CD4-positive, alpha-beta T cell treated with Interleukin-17A for 1 hour (primary cell): Measurements from ENCODE around the gene UGT1A8.

Experiments used
- DNase-seq: peaks from one replicate; pipeline ENCODE4 v3.0.0-alpha.2; 2020

UGT1A8 gene

DNA sequence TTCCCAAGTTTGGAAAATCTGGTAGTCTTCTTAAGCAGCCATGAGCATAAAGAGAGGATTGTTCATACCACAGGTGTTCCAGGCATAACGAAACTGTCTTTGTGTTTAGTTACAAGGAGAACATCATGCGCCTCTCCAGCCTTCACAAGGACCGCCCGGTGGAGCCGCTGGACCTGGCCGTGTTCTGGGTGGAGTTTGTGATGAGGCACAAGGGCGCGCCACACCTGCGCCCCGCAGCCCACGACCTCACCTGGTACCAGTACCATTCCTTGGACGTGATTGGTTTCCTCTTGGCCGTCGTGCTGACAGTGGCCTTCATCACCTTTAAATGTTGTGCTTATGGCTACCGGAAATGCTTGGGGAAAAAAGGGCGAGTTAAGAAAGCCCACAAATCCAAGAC is 154.7 kb downstream of the UGT1A8 start:
- no peak for DNase-seq

DNA sequence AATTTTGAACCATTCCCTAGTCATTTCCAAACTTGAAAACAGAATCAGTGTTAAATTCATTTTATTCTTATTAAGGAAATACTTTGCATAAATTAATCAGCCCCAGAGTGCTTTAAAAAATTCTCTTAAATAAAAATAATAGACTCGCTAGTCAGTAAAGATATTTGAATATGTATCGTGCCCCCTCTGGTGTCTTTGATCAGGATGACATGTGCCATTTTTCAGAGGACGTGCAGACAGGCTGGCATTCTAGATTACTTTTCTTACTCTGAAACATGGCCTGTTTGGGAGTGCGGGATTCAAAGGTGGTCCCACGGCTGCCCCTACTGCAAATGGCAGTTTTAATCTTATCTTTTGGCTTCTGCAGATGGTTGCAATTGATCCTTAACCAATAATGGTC is 155.2 kb downstream of the UGT1A8 start:
- no peak for DNase-seq

DNA sequence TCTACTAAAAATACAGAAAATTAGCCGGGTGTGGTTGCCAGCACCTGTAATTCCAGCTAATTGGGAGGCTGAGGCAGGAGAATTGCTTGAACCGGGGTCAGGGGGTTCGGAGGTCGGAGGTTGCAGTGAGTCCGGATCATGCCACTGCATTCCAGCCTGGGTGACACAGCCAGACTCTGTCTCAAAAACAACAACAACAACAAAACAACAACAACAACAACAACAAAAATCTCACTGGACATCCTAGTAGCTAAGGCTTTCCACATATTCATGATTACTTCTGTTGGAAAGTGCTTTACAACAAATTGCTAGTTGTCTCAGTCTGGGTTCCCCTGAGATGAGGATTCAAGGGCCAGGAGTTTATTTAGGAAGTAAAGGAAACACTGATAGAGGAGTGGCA is 156.4 kb downstream of the UGT1A8 start:
- DNase-seq, result no peak

DNA sequence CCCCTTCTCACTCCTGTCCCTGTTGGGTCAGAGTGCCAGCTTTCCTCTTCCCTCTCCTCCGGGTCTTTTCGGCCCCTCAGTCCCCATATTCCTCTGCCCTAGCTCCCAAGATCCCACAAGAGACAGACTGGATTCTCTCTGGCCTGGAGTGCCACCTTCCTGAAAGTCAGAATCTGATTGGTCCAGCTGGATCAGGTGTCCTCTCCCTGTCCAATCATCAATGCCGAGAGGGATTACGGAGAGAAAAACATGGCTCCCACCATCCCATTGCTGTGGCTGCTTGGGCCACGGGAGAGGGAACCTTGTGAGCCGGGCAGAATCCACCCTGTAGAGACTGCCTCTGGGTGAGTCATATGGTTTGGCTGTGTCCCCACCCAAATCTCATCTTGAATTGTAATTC is 158.0 kb downstream of the UGT1A8 start:
- DNase-seq, result no peak

DNA sequence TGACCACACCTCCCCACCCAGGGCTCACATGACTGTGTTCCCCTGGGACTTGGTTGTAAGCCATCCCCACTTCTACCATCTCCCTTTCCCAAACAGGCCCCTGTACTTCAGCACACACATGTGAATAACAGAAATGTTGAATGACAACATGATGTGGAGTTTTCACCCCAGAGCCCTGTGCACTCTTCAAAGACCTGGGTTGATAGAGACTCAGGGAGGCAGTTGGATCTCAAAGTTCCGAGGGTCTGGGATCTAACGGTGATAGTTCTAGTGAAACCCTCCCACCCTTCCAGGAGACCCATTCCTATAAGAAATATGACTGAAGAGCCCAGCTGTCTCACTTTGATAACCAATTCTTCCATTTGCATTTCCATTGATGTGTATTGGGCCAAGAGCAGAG is 160.6 kb downstream of the UGT1A8 start, which contains the start of gene MROH2A:
MROH2A (plus strand) TSS at position 301 of the 400 bp plus-strand sequence. CDS start 1,029 bp downstream, outside the sequence.
- no peak for DNase-seq

DNA sequence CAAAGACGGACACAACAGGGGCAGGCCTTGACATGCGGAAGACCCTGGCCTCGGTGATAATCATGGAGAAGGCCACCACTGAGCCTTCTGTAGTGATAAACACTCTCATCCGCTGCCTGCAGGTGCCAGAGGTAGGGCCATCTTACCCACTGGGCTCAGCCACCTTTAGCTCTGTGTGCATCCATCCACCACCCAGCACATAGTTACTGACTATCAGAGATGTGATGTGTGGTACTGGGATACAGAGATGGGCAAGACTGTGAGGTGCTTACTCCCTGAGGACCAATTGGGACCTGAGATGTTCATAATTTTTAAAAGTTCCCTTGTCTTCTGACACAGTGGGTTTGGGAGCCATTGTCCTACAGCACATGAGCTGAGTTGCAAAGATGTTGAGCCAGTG is 162.3 kb downstream of the UGT1A8 start:
- no peak for DNase-seq

DNA sequence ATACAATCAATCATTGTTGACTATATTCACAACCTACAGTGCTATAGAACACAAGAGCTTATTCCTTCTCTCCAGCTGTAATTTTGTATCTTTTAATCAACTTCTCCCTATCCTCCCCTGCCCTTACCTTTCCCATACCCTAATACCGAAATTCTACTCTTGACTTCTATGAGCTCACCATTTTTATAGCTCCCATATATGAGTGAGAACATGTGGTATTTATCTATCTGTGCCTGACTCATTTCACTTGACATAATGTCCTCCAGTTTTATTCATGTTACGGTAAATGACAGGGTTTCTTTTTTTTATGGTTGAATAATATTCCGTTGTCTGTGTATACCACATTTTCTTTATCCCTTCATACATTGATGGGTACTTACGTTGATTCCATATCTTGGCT is 163.3 kb downstream of the UGT1A8 start:
- DNase-seq, result no peak

DNA sequence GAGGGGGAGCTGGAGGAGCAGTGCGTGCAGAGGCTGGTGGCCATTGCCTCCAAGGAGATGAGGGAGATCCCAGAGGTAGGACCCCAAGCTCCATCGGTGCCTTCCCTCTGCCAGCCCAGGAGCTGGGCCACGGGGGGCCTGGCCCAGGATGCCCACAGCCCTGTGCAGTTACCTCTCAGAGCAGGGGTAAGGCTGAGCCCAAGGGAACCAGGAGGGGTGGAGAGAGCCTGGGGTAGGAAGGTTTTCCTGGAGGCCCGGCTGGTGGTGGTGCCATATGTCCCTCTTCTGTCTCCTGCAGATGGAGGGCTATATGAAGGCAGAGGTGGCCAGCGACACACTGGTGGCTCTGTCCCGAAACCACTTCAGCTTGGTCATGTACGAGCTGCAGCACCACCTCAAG is 172.1 kb downstream of the UGT1A8 start:
- no peak for DNase-seq

DNA sequence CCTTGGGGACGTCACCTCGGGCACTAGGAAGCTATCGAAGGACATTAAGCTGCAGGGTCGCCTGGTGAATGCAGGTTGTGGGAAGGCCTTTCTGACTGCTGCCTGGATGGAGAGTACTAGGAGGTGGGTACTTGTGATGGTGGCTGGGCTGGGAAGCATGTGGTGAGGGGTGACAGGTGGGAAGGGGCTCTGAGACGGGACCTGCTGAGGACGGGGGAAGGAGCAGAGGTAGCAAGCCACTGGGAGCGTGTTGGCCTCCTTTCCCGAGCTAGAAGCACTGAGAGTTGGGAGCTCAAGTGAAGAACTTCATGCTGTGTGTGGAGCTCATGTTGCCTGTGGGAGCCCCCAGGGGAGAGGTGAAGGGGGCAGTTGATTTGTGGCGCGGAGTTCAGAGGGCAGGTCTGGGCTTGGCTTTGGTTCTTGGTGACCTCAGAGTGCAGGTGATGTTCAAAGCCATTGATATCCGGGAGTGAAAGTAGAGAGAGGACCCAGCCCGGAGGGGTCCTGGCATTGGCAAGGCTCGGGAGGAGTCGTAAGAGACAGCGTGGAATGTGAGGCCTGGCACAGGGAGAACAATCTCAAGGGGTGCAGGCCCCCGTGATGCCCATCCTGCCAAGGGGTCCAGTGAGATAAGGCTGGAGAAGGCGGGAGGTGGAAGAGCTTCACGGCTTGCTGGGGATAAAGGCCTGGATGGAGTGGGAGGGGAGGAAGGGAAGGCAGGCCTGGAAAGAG is 173.9 kb downstream of the UGT1A8 start:
- no peak for DNase-seq

DNA sequence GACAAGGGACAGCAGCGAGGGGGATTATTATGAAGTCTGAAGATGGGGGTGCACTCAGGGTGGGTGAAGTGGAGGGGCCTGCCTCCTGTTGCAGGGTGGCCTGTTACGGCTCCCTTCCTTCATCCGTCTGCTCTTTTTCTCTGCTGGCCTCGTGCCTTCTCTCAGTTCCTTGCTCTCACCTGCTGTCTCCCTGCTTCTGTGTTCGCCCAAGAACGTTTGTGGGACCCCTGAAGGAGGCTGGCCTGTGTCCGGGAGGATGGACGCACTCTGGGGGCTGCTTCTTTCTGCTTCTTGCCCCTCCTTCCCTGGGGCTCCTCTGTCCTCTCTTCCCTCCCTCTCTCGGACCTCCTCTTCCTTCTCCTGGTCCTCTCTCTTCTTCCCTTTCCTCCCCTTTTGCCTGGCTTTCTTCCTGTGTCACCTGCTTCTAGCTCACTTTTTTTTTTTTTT is 174.5 kb downstream of the UGT1A8 start:
- DNase-seq, result no peak

DNA sequence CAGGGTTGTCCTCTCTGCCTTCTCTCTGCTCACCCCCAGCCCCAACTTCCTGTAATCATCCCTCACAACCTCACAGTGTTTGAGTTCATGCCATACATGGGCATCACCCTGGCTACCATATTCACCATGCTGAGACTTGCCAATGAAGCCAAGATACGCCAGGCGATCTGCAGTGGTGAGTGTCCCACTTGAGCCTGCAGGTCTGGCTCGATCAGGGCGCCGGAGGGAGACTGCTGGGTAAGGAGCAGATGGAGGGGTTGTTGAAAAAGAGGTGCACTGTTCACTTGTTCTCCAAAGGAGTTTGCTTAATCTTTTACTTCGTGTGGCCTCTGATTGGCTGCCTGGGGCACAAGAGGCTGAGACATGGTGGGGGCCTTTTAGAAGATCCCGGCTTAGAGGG is 175.3 kb downstream of the UGT1A8 start:
- DNase-seq, result no peak

DNA sequence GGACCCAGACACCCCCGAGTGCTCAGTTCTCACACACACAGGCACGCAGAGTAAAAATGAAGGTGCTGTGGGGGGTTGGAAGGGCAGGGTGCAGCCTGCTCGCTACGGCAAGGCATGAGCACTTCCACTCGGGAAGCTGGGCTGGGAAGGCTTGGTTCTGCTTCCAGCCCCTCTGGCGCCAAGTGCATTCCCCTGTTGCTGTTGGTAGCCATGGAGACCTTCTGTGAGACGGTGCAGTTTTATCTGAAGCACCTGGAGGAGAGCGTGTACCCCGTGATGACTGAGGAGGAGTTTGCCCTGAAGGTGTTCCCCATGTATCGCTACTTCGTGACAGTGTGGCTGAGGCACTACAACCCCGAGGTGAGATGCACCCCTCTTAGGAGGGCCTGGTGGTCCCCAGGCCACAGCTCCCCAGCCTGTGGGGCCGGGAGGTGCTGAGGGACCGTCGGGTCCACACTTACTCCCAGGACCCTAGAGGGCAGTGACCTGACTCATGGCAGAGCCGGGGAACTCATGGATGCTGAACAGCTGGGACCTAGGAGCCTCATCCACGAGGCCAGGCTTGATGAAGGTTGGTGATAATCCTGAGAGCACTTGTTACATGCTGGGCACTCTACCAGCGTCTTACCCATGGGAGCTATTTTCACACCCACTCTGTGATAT is 176.2 kb downstream of the UGT1A8 start:
- no peak for DNase-seq

DNA sequence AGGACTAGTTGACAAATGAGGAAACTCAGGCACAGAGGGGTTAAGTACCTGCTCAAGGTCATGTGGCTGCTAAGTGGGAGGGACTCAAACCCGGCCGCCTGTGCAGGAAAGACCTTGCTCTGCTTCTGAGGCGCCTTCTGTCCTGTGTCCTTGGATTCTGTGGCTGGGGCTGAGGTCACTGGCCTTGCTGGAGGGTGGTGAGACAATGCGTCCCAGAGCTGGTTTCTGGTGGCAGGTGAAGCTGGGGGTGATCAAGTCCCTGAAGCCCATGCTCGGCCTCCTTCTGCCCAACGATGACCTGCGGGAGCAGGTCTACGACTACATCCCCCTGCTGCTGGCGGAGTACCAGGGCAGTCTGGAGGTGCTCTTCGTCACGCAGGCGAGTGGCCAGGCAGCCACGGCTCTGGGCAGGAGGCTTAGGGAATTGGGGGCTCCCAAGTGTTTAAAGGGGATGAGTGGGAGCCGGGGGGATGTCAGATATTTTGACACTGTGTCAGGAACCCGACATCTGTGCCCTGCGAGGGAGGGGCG is 176.8 kb downstream of the UGT1A8 start:
- no peak for DNase-seq

DNA sequence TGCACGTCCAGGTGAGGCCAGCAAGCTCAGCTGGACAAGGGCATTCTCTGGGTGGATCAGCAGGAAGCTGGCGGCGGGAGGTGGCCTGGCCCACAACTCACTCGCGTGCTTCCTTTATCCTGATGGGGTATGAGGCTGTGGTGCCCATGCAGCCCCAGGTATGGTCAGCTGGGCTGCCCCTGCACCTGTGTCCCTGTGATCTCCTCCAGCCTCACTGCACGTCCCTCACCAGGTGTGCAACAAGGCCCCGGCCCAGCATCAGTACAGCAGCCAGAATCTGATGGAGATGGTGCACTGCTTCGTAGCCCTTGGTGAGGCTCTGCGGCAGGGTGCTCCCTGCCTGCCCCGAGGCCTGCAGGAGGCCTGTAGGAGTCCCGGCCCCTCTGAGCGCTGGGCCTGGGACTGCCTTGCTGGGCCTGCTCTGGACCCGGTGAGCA is 178.3 kb downstream of the UGT1A8 start:
- no peak for DNase-seq

DNA sequence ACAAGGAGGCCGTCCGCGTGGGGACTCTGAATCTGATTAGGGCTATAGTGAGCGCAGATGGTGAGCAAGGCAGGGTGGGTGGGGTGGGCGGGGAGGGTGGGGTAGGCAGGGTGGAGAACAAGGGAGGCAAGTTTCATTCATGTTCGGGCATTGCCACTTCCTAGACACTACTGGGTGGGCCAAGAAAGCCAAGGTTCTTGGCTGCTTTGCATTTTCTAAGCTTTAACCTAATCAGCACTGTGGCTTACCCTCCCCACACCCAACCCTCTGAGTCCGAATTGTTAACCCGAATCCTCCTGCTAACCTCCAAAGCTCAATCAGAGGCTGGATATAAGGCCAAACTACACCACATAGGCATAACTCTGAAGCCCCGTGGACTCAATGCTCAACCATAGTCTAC is 178.8 kb downstream of the UGT1A8 start:
- DNase-seq, result no peak

DNA sequence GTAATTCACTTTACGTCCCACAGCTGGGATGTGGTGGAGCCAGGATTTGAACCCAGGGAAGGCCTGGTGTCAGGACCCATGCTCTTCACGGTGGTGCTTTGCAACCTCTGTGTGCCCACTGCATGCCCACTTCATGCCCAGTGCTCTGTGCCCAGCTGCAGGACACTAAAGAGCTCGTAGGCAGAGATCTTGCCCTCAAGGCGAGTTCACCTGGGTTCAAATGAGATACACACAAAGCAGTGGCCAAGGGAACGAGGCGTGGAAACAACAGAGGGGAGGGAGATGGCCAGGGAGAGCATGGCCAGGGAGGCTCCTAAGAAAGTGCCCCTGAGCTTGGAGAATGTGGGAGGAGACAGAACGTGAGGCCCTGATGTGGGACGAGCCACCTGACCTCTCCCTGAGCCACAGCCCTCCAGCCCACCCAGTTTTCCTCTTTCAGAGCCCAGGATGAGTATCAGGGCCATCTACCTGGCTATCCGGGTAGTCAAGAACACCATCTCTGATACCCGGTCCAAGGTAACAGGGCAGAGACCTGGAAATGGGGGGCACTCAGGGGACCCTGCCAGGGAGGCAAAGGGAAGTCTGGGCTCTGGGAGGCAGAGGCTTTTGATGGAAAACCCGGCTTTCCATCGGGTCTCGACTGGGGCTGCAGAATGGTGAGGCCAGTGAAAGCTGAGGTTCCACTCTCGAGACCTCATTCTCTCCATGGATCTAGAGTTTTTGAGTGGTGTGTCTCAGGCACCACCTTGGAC is 181.1 kb downstream of the UGT1A8 start:
- DNase-seq, result no peak

DNA sequence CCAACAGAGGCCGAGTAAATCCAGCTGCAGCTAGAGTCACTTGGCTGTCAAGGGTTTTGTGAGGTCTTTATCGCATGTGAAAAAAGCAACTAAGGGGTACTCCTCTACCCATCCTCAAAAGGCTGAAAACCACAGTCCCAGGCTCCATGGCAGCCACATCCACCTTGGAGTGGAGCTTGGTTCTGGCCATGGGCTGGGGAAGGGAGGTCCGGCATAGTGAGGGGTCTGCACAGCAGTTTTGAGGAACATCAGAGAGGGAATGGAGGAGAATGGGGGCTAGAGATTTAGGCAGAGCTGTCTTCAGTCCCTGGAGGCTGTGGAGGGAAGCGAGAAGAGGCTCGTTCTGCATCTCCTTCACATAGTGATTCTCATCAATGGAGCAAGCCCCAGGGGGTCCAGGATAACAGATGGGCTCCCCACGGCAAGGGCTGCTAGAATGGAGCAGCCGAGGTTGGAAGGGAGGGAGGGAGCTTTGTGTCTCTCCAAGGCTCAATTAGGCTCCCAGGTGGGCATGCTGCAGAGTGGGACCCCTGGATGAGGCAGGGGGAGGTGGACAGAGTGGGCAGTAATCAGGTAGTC is 181.7 kb downstream of the UGT1A8 start:
- no peak for DNase-seq

DNA sequence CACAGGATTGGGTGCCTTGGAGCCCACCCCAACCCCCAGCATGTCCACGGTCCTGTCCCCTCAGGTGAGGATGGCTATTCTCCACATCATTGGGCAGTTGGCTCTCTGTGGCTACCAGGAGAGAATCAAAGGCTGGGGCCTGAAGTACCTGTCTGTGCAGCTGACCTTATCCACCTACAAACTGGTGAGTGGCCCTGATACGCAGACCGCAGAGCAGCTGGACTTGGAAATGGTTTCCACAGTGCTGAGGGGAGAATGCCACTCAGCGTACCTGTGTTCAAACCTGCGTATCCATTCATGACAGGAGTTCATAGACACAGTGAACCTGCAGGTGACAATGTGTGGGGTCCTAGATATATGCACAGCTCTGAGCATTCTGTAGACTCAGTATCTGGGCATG is 182.3 kb downstream of the UGT1A8 start:
- no peak for DNase-seq

DNA sequence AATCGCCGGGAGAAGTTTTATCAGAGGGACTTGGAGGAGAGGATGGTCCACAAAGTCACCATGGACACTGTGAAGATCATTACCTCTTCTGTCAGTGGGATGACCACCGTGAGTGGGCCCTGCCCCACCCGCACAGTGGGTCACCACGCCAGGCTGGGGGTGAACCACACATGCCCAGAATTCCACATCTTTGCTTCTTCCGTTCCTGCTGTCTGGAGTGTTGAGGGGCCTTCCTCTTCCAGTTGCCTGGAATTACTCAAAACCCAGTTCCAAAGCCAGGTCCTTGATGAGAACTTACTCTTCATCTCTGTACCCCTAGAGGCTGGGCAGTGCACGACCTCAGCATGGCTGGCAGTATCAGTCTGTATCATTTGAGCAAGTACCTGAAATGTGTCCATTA is 182.8 kb downstream of the UGT1A8 start:
- DNase-seq, result no peak

DNA sequence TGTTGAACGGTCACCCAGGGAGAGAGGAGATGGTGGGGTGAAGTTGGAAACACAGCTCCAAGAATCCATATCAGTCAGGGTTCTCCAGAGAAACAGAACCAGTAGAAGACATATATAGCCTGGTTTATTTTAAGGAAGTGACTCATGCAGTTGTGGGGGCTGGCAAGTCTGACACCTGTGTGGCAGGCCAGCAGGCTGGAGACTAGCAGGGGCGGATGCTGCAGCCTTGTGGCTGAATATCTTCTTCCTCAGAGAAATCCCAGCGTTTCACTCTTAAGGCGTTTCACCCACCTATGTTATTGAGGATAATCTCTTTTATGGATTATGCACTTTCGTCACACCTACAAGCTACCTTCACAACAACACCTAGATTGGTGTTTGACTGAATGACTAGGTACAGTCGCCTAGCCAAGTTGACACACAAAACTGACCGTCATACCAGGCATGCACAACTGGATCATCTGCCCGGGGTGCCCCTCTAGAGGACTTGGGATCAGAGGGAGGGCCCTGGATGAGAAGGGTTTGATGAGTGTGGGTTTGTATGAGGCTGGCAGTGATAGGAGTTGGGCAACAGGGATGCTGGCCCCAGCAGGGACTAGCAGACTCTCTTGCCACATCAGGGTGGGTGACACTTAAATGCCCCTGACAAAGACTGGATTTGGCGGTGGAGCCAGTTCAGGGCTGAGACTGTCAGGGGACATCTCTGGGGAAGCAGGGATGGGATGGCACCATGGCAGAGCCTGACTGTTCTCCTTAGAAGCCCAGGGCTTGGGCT is 184.1 kb downstream of the UGT1A8 start:
- DNase-seq, result no peak

DNA sequence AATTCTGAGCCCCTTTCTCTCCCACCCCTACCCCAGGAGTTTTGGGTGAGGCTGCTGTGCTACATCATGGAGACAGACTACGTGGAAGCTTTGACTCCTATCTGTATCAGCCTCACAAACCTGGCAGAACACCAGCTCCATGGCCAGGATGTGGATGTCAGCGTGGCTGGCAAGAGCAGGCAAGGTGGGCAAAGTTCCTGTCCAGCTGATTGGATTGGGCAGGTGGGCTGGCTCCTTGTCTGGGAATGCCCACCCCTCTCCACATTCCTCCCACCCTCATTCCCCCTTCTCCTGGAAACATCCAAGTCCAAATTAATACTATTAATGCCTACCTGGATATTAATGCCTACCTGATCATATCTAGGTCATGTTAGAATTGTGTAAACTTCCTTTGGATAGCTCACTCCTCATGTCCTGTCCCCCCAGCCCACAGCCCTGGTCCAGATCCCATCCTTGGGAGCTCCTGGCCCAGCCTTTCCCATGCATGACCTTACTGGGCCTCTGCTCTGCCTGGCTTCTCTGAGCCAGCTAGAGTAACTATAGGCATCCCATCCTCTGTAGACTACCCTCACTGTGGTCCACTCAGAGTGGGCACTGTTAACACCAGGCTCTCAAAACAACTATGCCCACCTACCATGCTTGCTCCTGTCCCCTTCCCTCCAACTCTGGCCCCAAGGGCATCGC is 184.8 kb downstream of the UGT1A8 start:
- DNase-seq, result no peak
